ENCODE data around the gene TECPR1.
A peak's percentile ranks its signal among the peaks of the same experiment; 100 is the strongest.

Gene TECPR1

DNA sequence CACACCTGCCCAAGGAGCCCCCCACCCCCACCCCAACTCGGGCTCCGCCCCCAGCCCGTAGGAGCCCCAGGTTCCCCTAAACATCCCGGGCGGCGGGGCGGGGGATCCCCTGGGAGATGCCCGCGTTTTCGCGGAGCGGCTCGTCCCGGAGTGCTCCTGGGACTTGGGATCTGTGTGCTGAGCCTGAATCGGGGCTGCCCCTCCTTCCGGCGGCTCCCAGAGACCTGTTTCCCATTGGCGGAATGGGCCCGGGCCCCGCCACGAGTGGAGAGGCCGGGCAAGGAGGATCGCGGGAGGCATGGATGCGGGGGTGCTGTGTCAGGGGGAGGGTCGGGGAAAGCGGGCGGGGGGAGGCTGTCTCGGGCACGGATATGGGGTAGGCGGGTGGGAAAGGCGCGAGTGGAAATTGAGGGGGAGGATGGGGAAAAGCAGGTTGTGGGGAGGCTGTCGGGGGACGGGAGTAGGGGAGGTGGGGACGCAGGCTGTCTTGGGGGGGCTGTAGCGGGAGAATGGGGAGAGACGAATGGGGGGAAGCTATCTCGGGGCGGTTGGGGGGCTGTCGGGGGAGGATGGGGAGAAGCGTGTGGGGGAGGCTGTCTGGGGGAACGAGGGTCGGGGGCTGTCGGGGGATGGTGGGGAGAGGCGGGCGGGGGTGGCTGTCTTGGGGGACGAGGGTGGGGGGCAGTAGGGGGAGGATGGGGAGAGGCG, 41.4 kb downstream of the TECPR1 start:
- DNase-seq (ENCODE audit: low read depth): no peak
- in situ Hi-C loops (cut with HindIII; ENCODE audit: low sequenced_read_pairs): no loop called here
- peak overlapping the region; percentile 34 for H3K4me3 ChIP-seq (ENCODE audit: low read depth, low read length)
- no peak for TF ChIP-seq CTCF (IDR thresholded peaks at IDR 0.05; ENCODE audit: low read depth, low read length, missing control alignments)

DNA sequence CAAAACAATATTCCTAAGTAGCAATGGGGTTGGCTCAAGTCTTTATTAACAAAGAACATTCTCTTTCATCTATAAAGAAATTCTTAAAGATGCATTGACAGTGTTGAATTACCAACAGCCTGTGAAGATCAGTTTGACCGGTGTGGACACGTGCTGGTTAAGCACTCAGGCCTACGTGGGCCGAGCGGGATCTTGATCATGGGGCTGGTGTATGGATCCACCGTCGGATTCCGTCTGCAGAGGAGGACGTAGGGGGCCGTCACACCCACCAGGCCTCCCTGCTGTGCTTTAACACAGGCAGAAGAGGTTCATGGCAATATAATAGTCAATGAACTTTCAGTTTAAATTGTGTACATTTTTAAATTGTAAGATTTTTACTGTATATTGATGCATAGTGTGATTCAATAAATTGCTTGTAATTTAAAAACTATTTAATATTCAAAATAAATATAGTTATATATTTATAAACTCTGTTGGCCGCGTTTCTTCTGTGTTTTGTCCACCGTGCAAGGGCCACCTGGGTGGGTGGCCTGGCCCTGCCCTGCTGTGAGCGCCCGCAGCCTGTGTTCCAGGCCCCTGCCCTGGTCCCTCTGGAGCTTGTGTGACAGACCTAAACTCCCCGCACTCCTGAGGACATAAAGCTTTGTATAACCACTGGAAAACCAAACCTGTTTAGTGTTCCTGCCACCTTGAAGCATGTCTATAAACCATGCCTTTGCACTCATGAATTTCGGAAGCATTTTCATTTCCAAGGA, 42.7 kb downstream of the TECPR1 start:
- no peak for TF ChIP-seq CTCF (IDR thresholded peaks at IDR 0.05; ENCODE audit: low read depth, low read length, missing control alignments)
- H3K4me3 ChIP-seq (ENCODE audit: low read depth, low read length): no peak overlapping the region
- no peak for DNase-seq (ENCODE audit: low read depth)
- in situ Hi-C loops (cut with HindIII; ENCODE audit: low sequenced_read_pairs): no loop called here

DNA sequence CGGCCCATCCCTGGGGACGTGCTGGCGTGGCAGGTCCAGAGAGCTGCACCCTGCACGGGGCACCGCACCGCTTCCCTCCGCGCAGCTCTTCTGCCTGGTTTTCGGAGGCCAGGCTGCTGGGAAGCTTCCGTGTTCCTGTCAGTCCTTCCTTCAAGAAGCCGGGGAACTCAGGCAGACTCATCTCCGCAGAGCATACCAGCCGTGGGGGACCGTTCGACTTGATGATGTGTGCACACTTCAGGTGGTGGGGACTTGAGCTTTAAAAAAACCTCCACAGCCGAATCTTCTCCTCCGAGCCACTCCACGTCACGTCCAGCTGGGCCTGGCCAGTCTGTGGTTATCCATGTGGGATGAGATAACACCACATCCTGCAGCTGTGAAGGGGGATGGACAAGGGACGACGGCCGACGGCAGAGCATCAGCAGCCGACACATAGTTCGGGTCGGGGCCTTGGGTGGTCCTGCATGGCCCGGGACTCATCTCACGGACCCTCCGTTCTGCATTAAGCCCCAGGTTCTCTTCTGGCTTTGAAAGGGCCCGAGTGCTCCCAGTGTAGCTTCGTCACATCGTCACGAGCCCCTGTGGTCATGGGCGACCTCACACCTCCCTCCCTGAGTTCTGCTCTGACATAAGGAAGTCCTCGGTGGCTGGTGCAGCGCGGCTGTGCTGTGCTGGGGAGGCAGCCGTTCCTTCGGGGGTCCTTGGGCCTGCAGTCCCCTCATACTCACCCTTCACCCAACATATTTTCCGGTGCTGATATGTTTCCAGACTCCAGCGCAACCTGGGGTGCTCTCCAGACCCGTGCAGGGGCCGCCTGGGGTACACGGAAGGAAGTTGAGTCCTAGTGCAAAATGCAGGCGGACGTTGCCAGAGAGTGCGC, 45.3 kb downstream of the TECPR1 start:
- no peak for TF ChIP-seq CTCF (IDR thresholded peaks at IDR 0.05; ENCODE audit: low read depth, low read length, missing control alignments)
- no peak for DNase-seq (ENCODE audit: low read depth)
- no peak overlapping the region for H3K4me3 ChIP-seq (ENCODE audit: low read depth, low read length)
- in situ Hi-C loops (cut with HindIII; ENCODE audit: low sequenced_read_pairs): no loop called here

DNA sequence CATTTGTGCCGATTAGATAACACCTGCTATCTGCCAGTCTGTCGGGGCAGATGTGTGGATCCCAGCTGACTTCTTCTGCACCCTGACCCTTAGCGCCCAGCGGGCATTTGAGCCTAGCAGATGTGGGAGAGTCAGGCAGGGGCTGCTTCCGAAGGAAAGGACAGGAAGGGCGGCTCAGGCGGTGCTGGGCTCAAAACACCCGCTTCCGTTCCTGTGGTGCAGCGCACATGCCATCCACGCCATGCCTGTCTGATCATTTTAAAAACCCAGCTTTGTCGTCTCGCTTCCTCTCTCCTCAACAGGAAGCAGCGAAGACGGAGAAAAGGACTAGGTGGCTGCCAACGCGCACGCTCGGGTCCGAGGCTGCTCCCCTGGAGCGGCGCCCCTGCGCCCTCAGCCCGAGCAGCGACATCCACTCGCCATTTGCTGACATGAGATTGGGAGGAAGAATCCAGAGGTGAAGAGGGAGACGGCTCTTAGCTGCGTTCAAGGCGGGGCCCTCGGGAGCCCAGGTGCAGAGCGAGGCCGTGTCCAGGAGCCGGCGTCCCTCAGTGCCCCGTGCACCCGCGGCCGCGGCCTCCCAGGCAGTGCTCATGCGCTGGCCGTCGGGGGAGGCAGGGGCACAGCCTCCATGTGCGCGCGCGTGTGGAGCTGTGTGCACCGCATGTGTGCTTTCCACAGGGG, 46.7 kb downstream of the TECPR1 start:
- no peak for DNase-seq (ENCODE audit: low read depth)
- in situ Hi-C loops (cut with HindIII; ENCODE audit: low sequenced_read_pairs): no loop called here
- H3K4me3 ChIP-seq (ENCODE audit: low read depth, low read length): no peak overlapping the region
- TF ChIP-seq CTCF (IDR thresholded peaks at IDR 0.05; ENCODE audit: low read depth, low read length, missing control alignments): no peak

DNA sequence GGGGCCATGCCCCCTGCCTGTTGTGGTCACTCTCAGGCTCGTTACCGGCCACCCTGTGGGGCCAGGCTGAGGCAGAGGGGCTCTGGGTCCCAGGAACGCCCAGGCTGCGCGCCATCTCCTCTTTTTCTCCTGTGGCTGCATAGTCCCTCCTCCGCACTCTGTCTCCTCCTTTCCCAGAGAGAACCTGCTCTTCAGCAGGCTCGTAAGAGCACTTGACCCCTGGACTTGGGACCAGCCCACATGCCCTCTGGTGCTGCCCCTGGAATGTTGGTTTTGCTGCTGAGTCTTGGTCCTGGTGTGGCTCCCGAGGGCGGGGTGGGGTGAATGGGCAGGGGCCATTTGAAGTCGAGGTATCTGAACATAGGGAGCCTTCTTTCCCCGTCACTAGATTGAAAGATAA, 47.4 kb downstream of the TECPR1 start:
- in situ Hi-C loops (cut with HindIII; ENCODE audit: low sequenced_read_pairs): no loop called here
- H3K4me3 ChIP-seq (ENCODE audit: low read depth, low read length): no peak overlapping the region
- no peak for DNase-seq (ENCODE audit: low read depth)
- no peak for TF ChIP-seq CTCF (IDR thresholded peaks at IDR 0.05; ENCODE audit: low read depth, low read length, missing control alignments)
